GM18508 (cell line): ENCODE data around the gene PKIB.
"Not testable (repeated sequence)": the region's sequence is repeated elsewhere in the genome, so short reads cannot be mapped to it uniquely, and the experiment has no call there.

Experiments used
- ATAC-seq: cut with Tn5 transposase; IDR thresholded peaks from one replicate; pipeline ENCODE4 v1.9.1; 2021; ENCODE audit warnings: moderate number of reproducible peaks; ENCODE audit not compliant: insufficient read depth, unreplicated experiment

The PKIB gene

DNA sequence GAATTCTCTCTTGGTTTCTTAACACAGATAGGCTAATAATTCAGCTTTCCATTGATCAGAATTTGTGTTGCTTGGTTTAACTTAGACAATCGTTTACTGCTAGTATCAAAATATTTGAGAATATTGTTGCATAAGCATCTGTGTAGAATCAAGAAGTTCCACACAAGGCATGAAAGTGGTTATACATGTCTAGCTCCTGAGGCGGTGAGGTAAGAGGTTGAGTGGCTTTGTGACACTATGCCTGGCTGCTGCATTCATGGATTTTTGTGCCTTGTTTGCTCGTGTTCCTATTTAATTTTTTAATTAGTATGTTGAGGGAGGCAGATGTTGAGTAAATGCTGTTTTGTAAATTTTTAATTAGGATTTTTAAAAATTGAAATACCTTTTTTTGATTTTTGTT, 10.2 kb downstream of the PKIB start:
- no peak for ATAC-seq

DNA sequence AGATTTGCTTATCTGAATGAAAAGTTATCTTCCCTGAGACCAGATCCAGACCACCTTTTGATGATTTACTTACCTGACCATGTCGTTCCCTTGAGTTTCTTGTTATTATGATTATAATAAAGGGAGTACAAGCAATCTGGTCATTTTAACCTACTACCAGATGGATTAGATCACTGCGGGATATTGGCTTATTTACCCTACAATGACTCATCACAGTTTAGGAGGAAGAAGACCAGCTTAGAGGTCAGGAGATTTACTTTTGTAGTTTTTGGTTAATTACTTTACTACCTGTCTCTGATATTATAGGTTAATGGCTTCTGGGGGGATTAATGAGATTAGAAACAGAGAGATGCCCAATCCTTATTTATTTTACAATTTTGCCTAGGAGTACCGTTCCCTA, 10.7 kb downstream of the PKIB start:
- ATAC-seq, result no peak

DNA sequence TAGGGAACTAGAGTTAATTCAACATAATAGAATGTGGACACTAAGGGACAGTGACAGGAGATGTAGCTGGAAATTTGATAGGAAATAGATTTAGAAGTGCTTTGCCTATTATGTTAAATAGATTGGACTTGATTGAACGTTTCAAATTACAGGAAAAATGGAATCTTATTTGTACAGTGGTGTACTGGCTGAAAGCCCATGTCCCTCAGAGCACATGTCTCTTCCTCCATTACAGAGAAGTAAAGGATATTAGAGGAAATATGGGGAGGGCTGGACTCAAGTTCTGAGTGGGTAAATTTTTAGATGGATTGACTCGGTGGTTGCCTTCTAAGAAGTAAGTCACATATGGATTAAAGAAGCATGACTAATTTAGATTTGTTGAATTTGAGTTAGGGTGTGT, 11.4 kb downstream of the PKIB start:
- ATAC-seq, result no peak

DNA sequence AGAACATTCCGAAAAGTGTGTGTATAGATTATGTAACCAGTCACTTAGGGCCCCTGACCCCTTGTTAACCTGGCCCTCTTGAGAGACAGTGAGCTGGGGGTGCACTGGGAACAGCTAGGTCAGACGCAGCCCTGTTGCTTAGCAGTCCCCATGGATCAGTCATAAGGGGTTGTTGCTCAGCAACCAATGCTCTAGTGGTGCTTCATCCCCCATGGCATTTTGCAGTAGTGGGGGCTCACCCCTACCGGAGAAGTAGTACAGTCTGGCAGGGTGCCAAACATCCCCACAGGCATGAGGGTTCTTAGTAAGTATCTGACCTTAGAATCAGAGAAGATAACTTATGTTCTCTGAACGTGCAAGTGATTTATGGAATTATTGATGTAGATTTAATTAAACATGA, 12.3 kb downstream of the PKIB start:
- no peak for ATAC-seq

DNA sequence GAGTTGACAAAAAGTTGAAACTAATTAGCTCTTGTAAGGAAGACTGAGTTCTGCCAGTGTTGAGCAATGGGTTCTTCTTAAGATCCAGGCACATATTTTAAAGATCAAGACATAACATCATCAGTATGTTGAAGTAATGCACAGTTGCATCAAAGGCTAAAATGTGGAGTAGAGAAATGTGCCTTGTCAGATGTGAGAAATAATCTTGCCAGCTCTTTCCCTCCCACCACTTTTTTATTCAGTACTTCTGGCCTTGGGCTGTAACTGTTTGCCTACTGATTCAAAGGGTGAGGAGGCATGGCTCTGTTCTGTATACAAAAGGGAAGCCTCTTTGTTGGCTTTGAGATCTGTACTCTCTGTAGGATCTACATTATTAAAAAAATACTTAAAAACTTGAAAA, 13.1 kb downstream of the PKIB start:
- ATAC-seq, result no peak

DNA sequence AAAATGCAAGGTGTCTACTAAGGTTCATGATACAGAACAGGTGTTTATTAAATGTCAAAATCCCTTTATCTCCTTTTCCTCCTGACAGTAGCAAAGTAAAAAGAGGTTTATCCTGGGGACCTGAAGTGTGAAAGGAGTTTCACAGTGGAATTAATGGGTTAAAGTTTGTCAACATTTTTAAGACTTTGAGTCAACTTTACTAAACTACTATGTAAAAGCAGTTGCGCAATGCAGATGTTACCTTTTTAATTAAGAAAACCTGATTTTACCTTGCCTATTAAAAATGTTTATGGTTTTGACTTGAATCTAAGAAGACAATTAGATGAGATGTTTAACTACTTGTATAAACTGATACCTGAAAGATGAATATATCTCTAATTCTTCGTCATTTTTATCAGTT, 14.6 kb downstream of the PKIB start:
- ATAC-seq, result no peak

DNA sequence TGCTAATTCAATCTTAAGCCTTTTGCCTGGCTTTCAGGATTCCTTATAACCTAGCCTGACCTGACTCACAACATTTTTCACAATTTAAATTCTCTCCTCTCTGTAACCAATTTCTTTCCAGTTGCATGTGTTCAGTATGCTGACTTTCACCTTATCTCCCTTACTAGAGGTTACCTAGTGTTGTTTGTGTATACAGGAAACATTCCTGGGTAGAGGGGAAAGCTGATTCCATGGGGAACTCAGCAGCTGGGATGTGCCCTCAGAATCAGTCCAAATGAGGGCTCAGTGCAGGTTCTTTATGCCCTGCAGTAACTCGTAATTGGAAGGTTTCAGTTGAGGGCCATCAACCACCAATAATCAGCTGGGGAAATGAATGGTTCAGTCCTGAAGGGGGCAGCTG, 18.5 kb downstream of the PKIB start:
- no peak for ATAC-seq

DNA sequence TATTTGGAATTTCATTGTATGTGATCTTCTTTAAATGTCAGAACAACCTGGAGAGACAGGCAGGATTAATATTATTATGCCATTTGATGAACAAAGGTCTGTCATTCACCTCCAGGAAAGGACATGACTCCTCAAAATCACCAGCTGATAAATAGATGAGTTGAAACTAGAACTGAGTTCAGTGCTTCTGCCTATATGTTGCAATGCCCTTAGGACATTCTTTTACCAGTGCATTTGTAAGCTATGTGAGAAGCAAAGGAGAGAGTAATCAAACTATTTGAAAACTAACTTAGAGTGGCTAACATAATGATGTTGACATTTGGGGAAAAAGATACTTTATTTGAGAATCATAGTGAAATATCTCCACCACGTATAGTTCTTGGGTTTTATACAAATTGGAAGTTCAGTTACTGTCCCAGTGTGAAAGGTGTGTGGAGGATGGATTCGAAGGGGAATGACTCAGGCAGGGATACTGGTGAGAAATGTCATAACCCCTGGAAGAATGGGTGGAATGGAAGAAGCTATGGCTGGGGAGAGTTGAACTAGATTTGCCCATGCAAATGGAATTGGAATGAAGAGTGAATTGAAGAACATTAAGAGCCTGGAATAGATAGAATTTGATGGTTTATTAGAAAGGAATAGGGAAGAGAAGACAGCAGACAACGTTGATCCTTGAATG, 21.5 kb downstream of the PKIB start:
- no peak for ATAC-seq

DNA sequence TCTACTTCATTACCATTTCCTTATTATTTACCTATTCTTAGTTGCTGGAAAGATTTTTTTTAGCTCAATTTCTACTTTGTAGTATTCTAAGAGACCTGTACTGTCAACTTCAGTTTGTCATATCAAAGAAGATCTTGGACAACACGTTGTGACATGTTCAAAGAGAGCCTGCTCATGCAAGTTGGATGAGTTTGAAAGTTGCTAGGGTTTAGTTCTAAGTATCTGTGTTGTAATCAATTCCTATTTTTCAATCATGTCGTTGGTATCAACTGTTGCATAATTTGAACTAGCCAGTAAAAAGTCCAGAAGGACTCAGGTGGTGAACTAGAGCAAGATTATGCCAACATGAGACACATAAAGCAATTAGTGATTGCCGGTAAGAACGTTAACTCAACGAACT, 30.2 kb downstream of the PKIB start:
- no peak for ATAC-seq

DNA sequence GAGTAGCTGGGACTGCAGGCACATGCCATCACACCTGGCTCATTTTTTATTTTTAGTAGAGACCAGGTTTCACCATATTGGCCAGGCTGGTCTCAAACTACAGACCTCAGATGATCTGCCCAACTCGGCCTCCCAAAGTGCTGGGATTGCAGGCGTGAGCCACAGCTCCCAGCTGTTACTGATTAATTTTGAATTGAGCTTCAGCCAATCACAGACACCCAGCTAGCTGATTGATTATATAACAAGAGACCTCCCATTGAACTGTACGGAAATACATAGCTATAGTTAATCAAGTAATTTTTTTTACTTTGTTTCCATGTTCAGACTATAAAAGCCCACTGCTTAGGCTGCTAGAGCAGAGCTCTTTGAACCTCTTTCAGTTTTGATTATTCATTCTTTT, 31.6 kb downstream of the PKIB start:
- ATAC-seq, result no peak

DNA sequence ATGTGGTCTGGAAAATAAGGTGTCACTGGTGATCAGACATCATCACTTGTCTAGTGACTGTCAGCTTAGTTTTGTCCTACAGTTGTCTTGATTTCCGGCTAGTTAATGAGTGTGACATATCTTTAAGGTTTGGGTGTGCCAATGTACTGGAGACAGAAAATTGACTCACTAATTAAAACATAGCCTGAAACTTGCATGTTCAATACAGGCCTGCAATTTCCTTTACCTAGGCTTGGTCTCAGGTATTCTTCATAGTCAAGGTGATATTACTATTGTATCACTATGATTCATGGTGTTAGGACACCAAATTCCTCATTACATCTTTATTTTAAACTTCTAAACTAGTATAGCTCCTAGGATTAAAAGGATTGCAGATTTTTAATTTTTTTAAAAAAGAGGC, 32.4 kb downstream of the PKIB start:
- not testable (repeated sequence) for ATAC-seq

DNA sequence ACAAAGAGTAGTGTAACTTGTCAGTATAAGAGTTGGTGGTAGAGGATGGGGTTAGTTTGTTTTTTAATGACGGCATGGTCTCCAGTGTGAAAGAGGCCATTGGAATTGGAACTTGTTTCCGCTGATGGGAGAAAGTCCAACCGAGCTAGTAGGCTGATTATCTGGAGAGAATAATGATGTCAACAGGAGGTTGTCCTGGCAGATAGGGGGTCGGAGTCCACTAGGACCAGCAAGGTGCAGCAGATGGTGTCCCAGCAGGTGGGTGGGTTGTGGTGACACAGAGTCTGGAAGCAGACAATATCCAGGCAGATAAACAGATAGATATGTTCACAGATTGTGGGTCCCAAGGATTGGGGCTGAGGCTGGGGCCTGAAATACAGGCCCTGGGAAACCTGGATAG, 35.1 kb downstream of the PKIB start:
- no peak for ATAC-seq

DNA sequence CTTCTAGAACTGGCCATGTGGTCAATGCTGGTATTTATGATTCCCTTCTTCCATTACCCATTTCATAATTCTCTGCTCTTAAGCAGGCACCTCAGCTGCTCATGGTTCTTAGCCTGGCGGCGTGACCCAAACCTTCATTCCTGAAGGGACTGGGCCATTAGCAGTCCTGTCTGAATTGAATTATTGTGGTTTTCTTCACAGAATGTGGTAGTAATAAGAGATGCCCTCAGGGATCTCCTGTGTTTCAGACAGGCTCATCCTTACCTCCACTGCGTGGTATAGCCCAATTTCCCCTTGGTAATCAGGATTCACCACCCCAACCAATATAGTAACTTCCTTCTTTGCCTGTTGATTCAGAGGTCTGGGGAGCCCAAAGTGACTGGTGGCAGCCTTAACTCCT, 37.6 kb downstream of the PKIB start:
- no peak for ATAC-seq

DNA sequence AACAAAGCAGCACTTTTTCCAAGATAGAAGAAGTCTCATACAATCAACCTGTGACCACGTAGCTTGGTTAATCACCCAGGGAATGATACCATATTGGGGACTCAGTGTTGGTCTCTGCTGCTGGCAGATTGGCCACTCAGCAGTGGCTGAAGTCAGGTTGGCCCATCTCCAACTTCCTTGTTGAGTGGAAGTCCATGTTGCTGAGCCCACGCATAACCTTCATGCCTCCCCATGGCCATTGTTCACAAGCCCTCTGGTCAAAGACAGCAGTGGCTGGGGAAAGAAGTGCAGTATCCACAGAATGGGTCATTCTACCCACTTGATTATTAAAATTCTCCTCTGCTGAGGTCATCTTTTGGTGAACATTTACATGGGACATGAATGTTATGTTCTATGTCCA, 38.5 kb downstream of the PKIB start:
- ATAC-seq, result no peak

DNA sequence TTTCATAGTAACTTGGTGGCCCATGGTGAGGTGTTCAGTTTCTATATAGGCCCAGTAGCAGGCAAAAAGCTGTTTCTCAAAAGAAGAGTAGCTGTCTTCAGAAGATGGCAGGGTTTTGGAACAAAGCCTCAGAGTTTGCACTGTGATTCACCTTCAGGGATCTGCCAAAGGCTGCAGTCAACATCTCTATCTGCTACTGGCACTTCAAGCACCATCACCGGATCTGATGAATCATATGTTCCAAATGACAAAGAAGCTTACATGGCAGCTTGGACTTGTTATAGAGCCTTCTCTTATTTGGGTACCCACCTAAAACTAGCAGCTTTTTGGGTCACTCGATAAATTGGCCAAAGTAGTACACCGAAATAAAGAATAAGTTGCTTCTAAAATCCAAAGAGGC, 39.5 kb downstream of the PKIB start:
- no peak for ATAC-seq

DNA sequence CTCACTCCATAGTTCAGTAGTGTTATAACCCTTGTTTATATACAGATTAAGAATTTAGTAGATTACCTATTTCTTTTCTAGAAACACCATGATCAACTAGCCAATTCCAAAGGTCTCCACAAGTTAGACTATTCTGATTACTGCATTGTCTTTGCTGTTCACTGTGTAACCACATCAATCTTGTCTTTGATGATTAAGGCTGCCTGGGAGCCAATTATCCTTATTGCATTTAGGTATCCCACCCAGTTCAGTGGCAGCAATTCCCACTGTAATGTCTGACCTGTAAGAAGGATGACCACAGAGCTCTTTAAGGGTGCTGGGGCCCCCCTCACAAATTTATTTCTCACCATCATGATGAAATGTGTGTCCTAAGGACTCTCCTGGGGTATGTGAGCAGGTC, 40.2 kb downstream of the PKIB start:
- no peak for ATAC-seq

DNA sequence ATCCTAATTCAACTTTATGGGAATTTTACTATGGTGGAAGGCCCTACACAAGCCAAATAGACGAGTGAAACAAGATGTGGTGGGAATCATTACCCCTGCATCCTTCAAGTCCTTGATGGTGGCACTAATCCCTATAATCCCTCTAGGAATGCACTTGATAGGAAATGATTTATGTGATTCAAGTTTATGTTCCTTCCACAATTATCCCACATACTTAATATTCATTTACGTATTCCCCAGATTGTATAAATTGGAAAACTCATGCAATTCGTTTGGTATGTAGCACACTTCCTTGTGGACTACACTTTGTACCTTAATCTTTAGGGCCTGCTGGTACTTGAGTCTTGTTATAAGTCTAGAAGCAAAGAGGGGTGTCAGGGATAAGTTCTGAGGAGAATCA, 40.8 kb downstream of the PKIB start:
- ATAC-seq, result no peak

DNA sequence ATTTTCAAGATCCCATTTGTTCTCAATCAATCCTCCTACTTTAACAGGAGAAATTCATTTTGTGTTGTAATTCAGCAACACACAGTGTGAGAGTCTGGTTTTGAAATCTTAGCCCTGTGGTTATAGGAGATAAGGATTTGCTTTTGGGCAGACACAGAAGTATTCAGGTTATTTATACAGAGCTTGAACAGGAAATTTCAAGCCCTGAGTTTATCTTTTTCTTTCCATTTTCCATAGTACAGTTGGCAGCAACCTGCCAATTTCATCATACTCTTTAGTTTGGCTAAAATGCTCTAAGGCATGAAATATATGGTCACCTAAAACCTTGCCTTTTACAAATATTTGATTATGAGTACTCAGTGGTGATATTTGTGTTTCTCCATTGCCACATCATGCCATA, 41.4 kb downstream of the PKIB start:
- ATAC-seq, result no peak

DNA sequence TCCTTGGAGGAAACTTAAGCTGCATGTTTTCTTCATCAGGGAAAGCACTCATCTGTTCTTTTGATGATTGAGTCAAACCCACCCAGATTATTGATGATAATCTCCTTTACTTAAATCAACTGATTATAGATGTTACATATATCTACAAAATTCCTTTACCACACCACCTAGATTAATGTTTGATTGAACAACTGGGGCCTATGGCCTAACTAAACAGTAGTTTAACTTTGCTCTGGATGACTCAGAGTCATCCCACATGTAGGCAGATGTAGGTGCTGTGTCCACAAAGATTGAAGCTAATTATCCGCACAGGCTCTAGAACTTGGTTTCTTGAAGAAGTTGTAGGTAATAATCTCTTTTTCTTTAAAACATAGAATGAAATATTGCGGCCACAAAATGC, 42.2 kb downstream of the PKIB start:
- no peak for ATAC-seq

DNA sequence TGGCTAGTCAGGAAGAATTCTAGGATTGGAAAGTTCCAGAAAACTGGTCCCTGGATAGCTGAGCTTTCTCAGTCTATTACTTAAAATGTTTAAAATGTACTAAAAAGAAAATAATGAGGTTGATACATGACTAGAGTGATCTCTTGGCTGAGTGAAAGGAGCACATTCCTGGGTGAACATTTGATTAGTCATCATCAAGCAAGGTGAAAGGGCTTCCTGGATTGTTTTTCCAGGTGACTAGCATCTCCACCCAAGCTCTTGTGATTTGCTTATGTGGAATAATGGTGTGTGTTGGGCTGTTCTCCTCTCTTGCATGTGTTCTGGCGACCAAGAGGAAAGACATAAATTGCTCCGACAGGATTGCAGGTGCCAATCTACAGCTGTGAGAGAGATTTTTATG, 42.9 kb downstream of the PKIB start:
- no peak for ATAC-seq

DNA sequence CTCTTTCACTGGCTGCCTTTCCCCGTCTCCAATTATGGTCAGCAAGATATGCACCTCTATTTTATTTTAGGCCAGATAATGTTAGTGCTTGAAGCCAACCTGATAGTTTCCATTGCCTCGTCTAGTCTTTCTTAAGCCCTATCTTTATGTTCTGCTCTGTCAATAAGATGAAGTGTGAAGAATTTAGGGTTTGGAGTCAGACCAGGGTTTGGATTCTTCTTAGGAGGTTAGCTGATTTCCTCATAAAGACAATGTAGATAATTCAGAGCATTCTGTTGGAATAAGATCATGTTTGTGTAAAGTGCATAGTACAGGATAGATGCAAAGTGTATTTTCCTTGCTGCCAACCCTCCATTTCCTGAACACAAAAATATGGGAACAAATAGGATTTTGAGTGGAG, 43.8 kb downstream of the PKIB start:
- no peak for ATAC-seq

DNA sequence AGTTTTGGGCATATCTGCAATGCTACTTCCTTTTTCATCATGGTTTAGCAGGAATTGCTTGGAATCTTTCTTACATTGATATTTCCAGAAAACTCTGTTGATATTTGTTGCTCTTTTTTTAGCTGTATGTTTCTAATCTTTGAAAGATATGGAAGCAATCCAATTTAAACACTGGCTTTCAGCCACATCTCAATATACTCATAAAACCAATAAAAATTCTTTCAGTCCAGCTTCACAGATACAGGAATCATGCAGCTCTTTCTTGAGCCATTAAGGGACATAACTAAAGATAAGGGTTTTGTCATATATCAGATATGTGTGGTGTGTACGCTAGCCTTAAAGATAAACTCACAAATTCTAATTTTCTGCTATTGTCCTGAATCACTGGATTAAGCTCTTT, 47.4 kb downstream of the PKIB start:
- ATAC-seq, result no peak

DNA sequence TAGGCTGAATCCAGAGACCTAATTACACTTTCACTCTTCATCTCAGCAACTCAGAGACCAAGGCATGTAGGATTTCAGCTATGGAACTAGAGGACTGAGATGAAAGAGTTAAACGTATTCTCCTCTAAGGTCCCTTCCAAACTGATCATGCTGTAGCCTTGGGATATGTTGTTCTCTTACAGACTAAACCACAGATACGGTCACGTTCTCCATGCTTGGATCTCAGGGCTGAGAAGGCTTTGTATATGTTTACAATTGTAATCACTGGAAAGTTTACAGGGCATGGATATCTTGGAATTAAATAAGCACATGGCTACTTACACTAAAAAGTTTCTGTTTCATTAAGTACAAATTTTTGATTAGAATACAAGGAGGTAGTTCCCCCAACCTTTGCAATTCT, 50.1 kb downstream of the PKIB start:
- ATAC-seq, result no peak
